Body of pancreas (tissue), 4 donors: ENCODE measurements around the gene C10orf90. TPM values are rescaled to one million over a fixed set of nuclear protein-coding genes. Genes with fewer than 3 reads are reported as not detected.

Experiments used
- ATAC-seq: fragments of 150-250 bp; one replicate; pipeline ENCODE4 v1.9.1; 2016
- DNase-seq, 4 donors: peaks; one replicate each; pipeline ENCODE4 v3.0.0-alpha.2; 2019
- H3K27ac ChIP-seq, 4 donors: fragments of 200-600 bp; sonication (generic); 1 replicate in 3 of 4; 2 replicates in 1 of 4; pipeline versions ENCODE4 v1.5.1 to v1.6.1; 2016 to 2019; ENCODE audit warnings: mild to moderate bottlenecking in 1 of 4, mixed read lengths in 1 of 4, moderate library complexity in 1 of 4
- H3K27me3 ChIP-seq, 2 donors: fragments of 200-600 bp; sonication (generic); one replicate each; pipeline ENCODE4 v1.6.0; 2016; ENCODE audit warnings: mild to moderate bottlenecking in 1 of 2
- H3K36me3 ChIP-seq, 2 donors: fragments of 200-600 bp; sonication (generic); replicated peaks in 1 of 2; 2 replicates each; pipeline ENCODE4 v1.5.1; 2016; ENCODE audit warnings: low read depth in 2 of 2; ENCODE audit not compliant: insufficient read depth in 1 of 2
- H3K4me1 ChIP-seq: fragments of 200-600 bp; sonication (generic); one replicate; pipeline ENCODE4 v1.6.0; 2016
- H3K4me3 ChIP-seq, 2 donors: fragments of 200-600 bp; sonication (generic); 1 replicate in 1 of 2; 2 replicates in 1 of 2; pipeline ENCODE4 v1.5.1; 2016 to 2019
- H3K9me3 ChIP-seq, 3 donors: fragments of 200-600 bp; sonication (generic); 1 replicate in 2 of 3; 2 replicates in 1 of 3; pipeline ENCODE4 v1.5.1; 2016
- CTCF ChIP-seq, 7 experiments: fragments of 450-650 bp in 4 of 7; fragments of 200-600 bp in 3 of 7; sonication (generic) in 3 of 7; IDR thresholded peaks; one replicate each; pipeline ENCODE4 v1.5.1; 2016 to 2019; ENCODE audit warnings: antibody characterized with exemption in 7 of 7
- POLR2A ChIP-seq, 3 donors: fragments of 450-650 bp; IDR thresholded peaks; one replicate each; pipeline ENCODE4 v1.6.1; 2016; ENCODE audit warnings: antibody characterized with exemption in 3 of 3, mild to moderate bottlenecking in 2 of 3
- WGBS, 2 donors: methylation state at CpG; one replicate each; pipeline ENCODE4 v1.1.5; 2017; 5-methylcytosine and 5-hydroxymethylcytosine counted together
- intact Hi-C: fragments of 100-400 bp; cut with DNase I; formaldehyde crosslinking; loops from one replicate; pipeline ENCODE4 v1.15.1; 2023
- total RNA-seq, 2 donors: library from RNA; depleted of rRNA; stranded (reverse); fragments of >200 nt; gene quantifications; one replicate each; pipeline ENCODE4 v1.1.0, GENCODE V29; 2016

The C10orf90 gene
- total RNA-seq, 2 donors from 2014 or later, result not detected

- intact Hi-C loops, result no loop called here
- H3K27ac ChIP-seq, result no peak overlapping the region
- ATAC-seq (no peak), DNase-seq (no peak)
- no peak overlapping the region for H3K4me3 ChIP-seq
- TF ChIP-seq CTCF (IDR thresholded peaks at IDR 0.05), result no peak
- no peak for TF ChIP-seq POLR2A (IDR thresholded peaks at IDR 0.05)
- H3K9me3 ChIP-seq, result no peaks in the 10 kb centered on the region
- peaks cover 24% of the 10 kb centered on the region for H3K4me1 ChIP-seq
- no peaks in the 10 kb centered on the region for H3K27me3 ChIP-seq
- no peaks in the 10 kb centered on the region for H3K36me3 ChIP-seq
- whole genome bisulfite sequencing, 2 donors, result 78 to 90% methylated on average over 10 of the region's 10 CpGs
Measured at GRCh38 chr10:126580873-126581647, 89.4 kb downstream of the C10orf90 start.

GRCh38 chr10:126576336-126576735 lies 94.2 kb downstream of the C10orf90 start:
- intact Hi-C loops, result no loop called here
- DNase-seq (no peak), ATAC-seq (no peak)
- peaks cover 4% of the 10 kb centered on the region for H3K4me1 ChIP-seq
- 42 to 56% methylated on average over 2 of the region's 2 CpGs for WGBS, 2 donors
- H3K27me3 ChIP-seq, result no peaks in the 10 kb centered on the region
- no peak overlapping the region for H3K4me3 ChIP-seq
- no peak for TF ChIP-seq CTCF (IDR thresholded peaks at IDR 0.05)
- no peak for TF ChIP-seq POLR2A (IDR thresholded peaks at IDR 0.05)
- no peaks in the 10 kb centered on the region for H3K9me3 ChIP-seq
- no peaks in the 10 kb centered on the region for H3K36me3 ChIP-seq
- H3K27ac ChIP-seq, result no peak overlapping the region

GRCh38 chr10:126570621-126571602 lies 99.6 kb downstream of the C10orf90 start:
- peak; percentile 82 to 90 (median 86) for DNase-seq
- Histone ChIP-seq H3K36me3 (no peaks in the 10 kb centered on the region), H3K27me3 (no peaks in the 10 kb centered on the region), H3K4me1 (peaks cover 30% of the 10 kb centered on the region), H3K4me3 (no peak overlapping the region), H3K27ac (no peak overlapping the region), H3K9me3 (no peaks in the 10 kb centered on the region)
- TF ChIP-seq CTCF (IDR thresholded peaks at IDR 0.05) (peak in 5 of 7 experiments; percentile 22 to 75 (median 54)), POLR2A (IDR thresholded peaks at IDR 0.05) (no peak)
- ATAC-seq, result peak; percentile 94
- intact Hi-C loops, result no loop called here
- 36 to 47% methylated on average over 12 of the region's 12 CpGs for WGBS, 2 donors

GRCh38 chr10:126570245-126570570 lies 100.3 kb downstream of the C10orf90 start:
- Histone ChIP-seq H3K9me3 (no peaks in the 10 kb centered on the region), H3K4me3 (no peak overlapping the region), H3K4me1 (peaks cover 35% of the 10 kb centered on the region), H3K36me3 (no peaks in the 10 kb centered on the region), H3K27ac (no peak overlapping the region), H3K27me3 (no peaks in the 10 kb centered on the region)
- TF ChIP-seq CTCF (IDR thresholded peaks at IDR 0.05) (no peak), POLR2A (IDR thresholded peaks at IDR 0.05) (no peak)
- WGBS, 2 donors, result 54 to 68% methylated on average over 4 of the region's 4 CpGs
- ATAC-seq (no peak), DNase-seq (no peak)
- intact Hi-C loops, result no loop called here
